Erythroblast (primary cell): ENCODE measurements around the gene LAIR1.
"Not testable (repeated sequence)": the region's sequence is repeated elsewhere in the genome, so short reads cannot be mapped to it uniquely, and the experiment has no call there.

Experiments
- GATA1 ChIP-seq: IDR thresholded peaks from 2 replicates; pipeline ENCODE4 v1.6.1; 2011; ENCODE audit warnings: low read depth, mild to moderate bottlenecking, control low read depth, low read length, moderate library complexity
- POLR2A ChIP-seq: IDR thresholded peaks from 2 replicates; pipeline ENCODE4 v1.6.1; 2011; ENCODE audit warnings: mild to moderate bottlenecking, low read length

- TF ChIP-seq POLR2A, GATA1: not testable (repeated sequence)
Measured at GRCh38 chr19:54382041-54382440, 17.3 kb upstream of the LAIR1 start.
